ENCODE data around the gene ARHGAP40.

The ARHGAP40 gene

DNA sequence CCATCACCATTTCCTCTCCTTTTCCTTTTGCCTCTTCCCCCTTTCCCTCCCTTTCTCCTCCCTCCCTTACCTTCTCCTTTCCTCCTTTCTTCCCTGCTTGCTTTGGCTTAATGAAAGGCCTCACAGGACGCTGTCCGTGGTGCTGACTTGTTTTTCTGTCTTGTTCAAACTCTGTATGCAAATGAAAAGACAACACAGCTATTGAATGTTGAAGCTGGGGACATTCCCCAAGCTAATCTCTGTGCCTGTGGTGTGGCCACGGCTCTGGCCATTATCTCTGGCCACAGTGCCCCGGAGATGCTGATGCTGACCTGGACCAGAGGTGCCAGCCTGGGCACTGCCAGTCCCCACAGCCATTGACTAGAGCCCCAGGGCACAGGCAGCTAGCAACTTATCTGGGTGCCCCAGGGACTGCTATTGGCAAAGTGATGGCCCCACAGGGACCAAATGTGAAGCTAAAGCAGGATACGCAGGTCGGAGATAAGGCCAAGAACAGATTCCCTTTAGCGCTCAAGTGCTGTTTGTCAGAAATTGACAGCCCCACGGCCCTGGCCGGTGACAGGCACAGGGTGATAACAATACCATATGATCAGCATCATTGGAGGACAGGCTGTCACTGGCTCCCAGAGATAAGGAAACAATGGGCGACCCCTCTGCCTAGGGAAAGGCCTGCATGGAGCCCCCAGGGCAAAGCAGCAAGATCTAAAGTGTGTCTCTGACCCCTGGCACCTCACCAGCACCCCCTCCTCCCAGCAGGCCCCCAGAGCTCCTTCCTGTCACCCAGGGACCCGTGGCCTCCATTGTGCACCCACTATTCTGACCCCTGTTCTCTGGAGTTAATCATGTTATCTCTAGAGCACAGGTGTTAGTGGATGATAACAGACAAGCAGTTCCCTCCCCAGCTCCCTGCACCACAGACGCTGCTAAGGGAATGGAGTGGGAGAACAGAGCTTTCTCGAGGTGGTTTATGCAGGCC lies 91.1 kb downstream of the ARHGAP40 start:
- no peak for DNase-seq

- no peak for DNase-seq
Observed at GRCh38 chr20:38697306-38697705, 95.7 kb downstream of the ARHGAP40 start.

DNA sequence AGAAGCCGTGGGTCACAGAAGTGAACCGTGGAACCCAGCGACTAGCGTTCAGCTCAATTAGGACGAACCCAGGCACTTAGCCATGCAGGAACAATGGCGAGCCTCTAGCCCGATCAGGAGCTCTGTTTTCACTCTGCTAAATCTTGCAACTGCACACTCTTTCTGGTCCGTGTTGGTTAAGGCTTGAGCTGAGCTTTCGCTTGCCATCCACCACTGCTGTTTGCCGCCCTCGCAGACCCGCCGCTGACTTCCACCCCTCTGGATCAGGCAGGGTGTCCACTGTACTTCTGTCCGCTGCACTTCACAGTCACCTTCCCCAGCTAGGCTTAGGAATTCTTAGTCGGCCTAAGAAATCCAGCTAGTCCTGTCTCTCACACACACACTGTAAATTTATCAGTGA lies 96.9 kb downstream of the ARHGAP40 start:
- DNase-seq, result no peak

DNA sequence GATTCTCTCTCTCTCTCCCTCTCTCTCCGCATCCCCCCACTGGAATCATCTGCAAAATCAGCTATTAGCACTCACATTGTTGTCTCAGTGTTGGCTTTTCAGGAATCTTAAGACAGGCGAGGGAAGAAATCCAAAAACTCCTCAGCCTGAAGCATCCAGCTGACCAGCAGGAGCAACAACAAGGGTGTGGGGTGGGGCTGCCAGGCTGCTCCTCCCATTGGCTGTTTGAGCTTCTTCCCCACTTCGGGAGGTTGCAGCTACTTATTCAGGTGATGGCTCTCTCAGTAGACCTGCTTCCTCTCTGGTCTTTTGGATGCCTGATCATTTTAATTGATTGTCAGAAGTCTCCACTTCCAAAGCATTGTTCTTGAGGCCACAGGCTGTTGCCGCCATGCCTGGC lies 98.5 kb downstream of the ARHGAP40 start:
- no peak for DNase-seq
